Activated CD8-positive, alpha-beta memory T cell treated with anti-CD3 and anti-CD28 coated beads for 24 hours (primary cell): ENCODE data around the gene PIGT.

Experiments
- DNase-seq: peaks from one replicate; pipeline ENCODE4 v3.0.0-alpha.2; 2020

Gene PIGT

DNA sequence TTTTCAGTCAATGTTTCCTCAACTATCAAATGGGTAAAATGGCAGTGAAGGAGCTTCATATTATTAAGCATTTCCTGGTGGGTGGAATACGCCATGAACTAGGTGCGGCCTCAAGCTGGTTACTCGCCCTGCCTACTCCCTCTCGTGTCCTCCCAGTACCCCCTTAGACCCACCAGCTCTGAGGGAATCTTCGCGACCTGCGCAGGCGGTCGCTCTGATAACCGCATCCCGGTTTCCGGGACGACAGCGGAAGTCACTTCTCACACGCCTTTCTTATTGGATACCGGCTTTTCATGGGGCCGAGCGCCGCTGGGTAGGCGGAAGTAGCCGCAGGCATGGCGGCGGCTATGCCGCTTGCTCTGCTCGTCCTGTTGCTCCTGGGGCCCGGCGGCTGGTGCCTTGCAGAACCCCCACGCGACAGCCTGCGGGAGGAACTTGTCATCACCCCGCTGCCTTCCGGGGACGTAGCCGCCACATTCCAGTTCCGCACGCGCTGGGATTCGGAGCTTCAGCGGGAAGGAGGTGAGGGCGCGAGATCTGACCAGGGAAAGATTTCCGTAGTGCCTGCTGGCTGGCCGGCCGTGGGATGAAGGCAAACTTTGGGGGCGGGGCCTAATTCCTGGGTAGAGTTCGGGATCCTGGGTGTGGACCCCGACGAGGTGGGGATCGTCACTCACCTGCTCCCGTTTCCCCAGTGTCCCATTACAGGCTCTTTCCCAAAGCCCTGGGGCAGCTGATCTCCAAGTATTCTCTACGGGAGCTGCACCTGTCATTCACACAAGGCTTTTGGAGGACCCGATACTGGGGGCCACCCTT, at the start of gene PIGT:
TSS of gene PIGT (plus strand) at position 320 of the 816 bp plus-strand sequence. CDS start at position 336, 16 bp downstream.
- peak; percentile 91 for DNase-seq

DNA sequence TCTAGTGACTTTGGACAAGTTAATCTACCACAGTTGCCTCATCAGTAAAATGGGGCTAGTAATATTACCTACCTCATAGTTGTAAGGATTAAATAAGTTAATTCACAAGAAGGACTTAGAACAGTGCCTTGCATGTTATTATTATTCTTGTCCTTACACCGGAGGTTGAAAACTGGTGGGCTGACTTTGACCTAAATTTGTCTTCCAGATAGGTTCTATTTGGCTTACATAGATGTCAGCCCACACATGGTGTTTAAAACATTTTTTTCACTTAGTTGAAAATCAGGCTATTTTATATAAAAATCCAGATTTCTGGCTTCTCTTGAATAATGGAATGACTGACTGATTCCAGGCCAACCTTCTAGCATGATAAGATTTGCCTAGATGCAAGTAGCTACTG, 49.7 kb upstream of the PIGT start:
- no peak for DNase-seq

DNA sequence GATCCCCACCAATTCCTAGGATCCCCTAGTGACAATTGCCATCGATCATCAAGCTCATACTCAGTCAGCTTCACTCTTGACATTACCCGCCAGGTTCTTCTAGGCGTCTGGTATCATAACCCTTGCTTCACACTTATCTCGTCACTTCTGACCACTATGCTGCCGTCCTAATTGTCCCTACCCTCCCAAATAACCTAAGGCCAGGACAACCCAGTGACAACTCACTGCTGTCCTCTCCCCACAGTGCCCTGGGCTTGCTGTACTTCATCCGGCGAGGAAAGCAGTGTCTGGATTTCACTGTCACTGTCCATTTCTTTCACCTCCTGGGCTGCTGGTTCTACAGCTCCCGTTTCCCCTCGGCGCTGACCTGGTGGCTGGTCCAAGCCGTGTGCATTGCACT, 49.3 kb upstream of the PIGT start:
- DNase-seq, result peak; percentile 30

DNA sequence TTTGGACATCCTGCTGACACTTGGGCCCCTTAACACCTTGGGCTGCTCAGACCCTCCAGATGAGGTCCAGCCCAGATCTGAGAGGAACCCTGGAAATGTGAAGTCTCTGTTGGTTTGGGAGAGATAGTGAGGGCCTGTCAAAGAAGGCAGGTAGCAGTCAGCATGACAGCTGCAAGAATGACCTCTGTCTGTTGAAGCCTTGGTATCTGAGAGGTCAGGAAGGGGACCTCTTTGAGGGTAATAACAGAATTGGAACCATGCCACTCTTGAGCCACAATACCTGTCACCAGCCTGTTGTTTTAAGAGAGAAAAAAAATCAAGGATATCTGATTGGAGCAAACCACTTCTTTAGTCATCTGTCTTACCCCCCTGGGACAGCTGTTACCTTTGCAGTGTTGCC, 48.8 kb upstream of the PIGT start:
- DNase-seq, result peak; percentile 4

DNA sequence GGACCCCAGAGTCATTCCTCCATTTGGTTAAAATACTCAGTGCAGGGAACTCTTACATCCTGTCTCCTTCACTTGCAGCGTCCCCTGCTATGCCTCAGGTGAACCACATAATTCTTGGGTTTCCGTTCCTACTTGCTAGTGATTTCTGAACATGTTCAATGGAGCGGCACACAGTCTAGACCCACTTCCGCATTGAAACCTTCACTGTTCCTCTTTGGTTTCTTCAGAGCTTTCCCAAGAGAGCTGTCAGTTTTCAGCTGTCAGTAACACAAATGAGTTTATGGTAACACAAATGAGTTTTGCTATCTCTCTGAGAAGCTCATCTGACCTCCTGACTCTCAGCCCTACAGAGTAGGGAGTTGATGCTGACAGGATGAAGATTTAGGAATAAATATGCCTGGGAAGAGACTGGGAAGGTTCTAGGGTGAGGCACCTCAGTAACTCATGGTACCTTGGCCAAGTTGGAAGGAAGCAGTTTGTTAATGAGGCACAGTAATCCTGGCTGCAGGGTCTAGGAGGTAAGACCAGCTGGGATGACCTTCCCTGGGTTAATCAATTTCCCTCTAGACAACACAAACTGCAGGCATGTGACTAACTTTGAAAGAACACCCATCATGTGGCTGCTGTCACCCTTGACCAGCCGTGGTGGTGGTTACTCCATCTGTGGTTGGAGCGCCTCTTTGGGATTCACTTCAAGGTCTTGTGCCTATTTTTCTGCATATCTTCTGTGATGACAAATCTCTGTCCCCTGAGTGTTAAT, 47.5 kb upstream of the PIGT start:
- DNase-seq, result peak; percentile 57

DNA sequence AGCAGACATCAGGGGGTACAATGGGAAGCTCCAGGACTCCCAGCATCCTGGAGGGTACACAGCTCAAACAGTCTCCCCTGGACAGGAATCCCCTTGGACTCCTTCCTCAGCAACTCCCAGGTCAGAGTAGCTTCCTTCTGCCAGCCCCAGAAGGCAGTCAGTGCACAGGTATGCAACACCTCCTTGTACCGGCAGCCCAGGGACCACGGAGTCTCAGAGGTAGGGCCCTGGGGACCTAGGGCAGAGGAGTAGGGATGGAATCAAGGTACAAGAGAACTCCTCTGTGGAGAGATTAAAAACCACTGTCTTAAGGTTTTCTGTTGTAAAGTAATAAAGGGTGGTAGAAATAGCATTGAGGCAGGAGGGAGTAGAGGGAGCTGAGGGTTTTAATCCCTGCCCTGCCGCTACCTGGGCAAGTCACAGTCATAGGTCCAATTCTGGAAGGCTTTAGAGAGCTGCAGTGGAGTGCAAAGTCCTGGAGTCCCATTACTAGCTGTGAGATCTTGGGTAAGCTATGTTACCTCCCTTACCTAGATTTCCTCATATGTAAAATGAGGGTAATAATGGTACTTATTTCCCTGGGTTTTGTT, 45.3 kb upstream of the PIGT start:
- DNase-seq, result peak; percentile 42

DNA sequence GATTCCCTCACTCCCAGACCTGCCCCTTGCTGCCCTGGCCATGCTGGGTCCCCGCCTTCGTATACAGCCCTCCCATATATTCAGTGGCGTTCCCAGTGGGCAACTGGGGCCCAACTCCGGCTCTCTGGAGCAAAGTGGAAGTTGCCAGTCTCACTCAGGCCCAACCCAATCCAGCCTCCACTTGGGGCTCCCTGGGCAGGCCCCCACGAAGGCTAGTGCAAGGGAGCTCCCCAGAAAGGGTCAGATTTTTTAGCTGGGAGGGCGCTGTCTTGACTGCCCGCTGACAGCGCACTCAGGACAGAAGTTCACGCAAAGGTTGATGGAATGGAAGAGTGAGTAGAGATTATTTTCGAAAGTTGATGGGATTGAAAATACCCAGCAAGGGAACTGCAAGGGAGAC, 43.7 kb upstream of the PIGT start:
- DNase-seq, result peak; percentile 47

DNA sequence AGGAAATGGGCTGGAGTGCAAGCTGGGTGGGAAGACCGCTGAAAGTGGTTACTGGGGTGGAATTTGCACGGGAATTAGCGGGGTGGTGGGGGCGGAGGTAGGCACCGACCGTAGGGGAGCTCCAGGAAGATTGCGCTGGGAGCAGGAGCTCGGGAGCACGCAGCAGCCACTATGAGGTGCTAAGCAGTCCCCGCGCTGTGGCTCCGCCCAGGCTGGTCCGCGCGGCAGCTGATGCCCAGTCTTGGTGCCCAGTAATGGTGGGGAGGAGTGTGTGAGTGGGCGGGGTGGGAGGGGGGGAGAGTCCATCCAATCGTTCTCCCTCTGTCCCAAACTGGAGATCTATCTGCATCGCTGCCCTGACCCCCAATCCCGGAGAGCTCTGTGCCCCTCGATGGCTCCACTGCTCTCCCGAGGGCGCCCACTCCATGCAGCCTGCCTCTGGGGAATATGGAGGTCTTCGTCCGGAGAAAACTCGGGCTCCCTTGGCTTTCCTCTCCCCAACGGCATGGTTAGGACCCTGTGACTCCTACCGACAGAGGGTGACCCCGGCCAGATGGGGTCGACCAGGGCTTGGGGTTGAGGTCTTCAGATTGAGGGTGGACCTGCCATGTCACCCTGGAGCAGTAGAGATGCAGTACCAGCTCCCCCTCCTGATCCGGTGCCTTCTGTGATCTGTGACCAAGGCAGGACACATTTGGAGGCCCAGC, 43.1 kb upstream of the PIGT start:
- DNase-seq, result no peak

DNA sequence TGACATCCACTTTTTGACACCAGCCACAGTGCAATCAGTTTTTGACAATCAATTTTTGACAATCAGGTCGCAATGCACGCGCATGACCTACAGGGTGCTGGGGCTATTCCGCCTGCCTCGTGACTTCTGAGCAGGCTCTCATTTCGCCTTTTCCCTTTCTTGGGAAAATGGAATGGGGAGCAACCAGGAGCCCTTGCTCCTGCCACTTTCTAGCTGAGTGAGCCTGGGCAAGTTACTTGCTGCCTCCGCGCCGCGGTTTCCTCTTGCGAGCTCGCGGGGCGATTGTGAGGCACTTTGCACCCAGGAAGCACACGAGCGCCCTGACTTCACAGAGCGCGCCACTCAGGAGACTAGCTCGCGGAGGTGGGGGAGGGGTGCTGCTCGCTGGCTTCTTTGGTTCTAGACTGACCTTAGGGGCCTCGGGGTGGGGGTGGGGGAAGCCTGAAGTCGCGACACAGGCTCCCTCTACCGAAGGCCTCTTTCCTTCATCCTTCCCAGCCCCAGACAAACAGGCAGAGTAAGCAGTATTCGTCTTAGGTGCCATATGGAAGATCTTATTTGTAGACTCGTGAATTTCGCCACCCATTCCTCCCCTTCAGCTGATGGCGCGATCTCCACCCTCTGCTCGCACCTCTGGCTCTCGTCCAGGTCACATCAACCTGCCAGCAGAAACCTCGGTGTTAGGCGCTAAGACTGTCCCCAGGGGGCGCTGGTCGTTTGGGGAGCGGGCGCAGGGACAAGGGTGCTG, 42.4 kb upstream of the PIGT start:
- DNase-seq, result peak; percentile 96

DNA sequence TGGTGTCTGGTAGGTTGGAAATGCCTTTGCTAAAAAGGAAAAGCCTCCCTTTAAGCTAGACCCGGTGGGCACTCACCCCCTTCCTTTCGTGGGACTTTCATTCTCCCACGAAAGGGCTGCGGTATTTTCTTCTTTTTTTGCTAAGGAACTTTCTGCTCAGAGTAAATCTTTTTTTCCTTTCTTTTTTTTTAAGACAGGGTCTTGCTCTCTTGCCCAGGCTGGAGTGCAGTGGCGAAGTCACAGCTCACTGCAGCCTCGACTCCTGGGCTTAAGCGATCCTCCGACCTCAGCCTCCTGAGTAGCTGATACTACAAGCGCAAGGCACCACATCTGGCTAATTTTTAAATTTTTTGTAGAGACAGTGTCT, 41.9 kb upstream of the PIGT start:
- DNase-seq, result no peak

DNA sequence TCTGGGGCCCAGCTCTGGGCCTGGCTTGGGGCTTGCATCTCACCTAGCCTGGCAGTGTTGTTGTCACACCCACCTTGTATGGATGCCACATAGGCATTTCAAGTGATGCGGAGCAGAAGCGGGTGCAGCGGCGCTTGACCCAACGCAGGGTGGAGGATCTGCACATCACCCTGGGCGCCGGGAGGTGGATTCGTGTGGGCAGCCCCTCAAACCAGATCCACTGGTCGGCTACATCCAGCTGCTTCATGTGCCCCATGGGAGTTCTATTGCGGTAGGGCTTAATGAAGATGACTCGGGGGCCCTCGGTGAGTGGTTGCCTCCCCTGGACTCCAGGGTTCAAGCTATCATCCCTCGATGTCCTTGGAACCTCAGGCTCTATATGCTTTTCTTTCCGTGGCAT, 41.0 kb upstream of the PIGT start:
- DNase-seq, result no peak

DNA sequence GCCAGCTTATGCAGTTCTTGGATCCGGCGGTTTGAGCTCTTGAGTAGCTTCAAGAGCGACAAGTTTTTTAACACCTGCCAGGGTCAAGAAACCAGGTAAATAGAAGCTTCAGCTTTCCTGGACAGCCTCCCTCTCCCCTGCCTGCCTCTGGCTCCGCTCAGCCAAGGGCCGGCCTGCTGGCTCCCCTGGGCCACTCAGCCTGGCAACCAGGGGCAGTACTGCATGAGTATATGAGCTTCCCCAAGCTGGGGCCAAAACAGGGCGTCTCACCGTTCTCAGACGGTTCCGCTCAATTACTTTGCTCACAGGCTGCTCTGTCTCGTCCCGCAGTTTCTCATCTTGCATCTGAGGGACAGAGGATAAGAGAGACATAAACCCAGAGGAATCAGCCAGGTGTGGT, 38.7 kb upstream of the PIGT start:
- DNase-seq, result peak; percentile 45

DNA sequence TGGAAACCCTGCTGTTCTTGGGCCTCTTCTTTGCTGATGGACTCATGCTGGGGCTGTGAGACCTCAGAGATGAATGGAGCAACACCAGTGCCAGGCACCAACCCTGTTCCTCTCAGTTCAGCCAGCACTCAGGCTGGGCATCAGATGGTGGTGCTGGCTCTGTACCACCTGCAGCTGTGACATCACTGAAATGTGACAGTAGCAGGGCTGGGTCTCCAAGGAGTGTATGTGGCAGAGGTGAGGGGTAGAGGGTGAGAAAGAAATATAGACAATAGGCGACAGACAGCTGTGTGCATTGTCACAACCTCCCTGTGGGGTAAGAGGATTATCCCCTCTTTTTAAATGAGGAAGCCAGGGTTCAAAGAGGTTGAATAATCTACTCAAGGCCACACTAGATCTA, 37.8 kb upstream of the PIGT start, which contains the start of gene TP53TG5:
TSS of gene TP53TG5 (minus strand) at position 135 of the 400 bp plus-strand sequence. CDS start at position 46, 89 bp downstream.
- DNase-seq, result no peak

DNA sequence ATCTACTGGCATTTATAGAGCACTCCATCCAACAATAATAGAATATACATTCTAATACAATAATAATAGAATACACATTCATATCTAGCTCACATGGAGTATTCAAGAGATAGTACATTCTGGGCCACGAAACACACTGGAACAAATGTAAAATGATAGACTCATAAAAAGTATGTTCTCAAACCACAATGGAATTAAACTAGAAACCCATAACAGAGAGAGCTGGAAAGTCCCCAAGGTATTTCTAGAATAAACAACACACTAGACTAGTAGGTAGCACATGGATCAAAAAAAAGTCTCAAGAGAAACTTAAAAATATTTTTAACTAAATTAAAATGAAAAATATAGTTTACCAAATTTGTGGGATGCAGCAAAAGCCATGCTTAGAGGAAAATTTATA, 28.7 kb upstream of the PIGT start:
- DNase-seq, result no peak

DNA sequence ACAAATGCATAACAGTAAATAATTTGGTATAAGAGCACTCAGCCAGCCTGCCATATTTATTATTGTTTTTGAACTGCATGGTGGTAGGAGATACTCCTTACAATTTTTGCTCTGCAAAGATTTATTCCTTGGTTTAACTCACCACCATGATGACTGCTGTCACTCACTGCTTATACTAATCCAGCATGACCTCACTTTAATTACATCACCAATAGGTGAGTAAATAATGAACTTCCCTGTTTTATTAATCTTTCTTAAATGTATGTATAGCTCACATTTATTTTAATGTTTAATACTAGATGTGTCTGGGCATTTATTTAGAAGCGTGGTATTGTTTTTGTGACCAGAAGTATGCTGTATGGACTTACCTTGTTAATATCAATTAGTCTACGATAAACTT, 25.0 kb upstream of the PIGT start:
- DNase-seq, result no peak

DNA sequence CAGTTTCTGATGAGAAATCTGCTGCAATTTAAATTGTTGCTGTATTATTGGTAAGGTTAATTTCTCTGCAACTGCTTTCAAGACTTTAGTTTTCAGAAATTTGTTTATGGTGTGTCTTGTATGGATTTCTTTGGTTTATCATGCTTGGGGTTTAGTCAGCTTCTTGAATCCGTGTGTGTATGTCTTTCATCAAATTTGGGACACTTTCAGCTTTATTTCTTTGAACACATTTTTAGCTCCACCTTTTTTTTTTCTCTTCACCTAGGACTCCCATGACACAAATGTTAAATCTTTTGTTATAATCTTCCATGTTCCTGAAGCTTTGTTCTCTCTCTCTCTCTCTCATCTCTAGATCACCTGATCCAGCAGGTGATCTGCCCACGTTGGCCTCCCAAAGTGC, 24.4 kb upstream of the PIGT start:
- no peak for DNase-seq

DNA sequence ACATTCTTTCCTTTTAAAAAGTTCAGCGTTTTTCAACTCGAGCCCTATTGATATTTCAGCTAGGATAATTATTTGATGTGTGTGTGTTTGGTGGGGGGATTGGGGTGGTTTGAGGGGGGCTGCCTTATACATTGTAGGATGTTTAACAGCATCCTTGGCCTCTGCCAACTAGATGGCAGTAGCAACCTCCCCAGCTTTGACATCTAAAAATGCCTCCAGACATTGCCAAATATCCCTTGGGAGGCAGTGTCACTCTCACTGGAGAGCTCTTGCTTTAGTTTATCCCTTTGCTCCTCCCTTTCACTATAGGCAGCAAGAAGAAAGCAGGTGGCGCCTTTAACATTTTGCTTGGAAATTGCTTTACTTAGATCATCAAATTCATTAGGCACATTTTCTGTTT, 23.2 kb upstream of the PIGT start:
- DNase-seq, result no peak

DNA sequence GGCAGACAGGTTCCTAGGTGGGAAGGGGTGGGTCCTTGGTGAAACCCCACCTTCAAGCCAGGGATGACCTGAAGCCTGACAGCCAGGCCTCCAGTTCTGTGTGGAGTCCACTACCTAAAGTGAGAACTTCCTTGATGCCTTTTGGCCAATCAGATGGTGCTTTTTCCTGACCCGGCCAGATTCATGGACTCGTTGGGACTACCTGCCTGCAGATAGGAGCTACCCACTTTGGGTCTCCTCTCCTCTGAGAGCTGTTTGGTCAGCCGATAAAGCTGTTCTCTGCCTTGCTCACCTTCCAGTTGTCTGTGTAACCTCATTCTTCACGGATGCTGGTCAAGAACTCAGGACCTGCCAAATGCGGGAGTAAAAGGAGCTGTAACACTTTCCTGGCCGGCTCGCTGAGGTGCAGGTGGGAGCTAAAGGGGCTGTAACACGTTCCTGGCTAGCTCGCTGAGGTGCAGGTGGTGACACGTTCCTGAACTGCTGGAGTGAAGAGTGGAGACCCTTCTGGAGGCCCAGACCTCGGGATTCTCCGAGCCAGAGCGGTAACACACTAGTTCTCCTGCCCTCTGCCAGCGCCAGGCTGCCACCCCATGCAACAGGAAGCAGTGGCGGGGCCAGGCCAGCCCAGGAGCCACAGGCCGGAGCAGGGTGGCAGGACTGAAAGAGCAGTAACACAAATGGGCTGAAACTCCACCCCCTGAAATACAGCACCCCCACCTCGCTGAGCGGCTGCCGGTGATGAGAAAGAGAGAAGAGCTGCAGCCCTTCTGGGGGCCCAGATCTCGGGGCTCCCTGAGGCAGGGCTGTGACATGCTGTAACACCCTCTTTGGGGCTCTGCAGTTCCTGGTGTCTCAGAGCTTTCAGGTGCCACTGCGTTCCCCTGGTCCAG, 21.5 kb upstream of the PIGT start:
- DNase-seq, result no peak

DNA sequence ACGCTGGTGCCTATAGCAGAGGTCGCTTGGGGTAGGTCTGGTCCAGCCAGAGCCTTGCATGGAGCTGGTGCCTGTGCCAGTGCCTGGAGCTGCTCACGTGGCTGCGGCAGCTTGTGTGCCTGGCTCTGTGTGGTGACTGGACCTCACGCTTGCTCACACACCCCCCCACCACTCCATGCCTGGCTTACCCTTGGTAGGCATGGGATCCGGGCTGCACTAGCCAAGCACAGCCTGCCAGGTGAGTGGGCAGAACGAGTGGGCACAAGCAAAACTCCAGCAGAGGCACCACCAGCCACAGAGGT, 20.9 kb upstream of the PIGT start:
- no peak for DNase-seq

DNA sequence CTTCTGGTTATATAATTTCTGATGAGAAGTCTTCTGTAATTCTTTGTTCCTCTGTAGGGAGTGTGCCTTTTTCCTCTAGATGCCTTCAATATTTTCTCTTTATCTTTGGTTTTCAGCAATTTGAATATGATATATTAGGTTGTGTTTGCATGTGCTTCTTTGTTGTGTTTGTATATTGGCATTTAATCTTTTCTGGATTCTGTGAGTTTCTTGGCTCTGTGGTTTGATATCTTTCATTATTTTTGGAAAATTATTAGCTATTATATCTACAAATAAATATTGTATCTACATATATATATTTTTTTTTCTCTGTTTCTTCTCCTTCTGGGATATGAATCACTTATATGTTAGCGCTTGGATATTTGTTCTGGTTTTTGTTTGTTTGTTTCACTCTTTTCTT, 16.9 kb upstream of the PIGT start:
- DNase-seq, result no peak

DNA sequence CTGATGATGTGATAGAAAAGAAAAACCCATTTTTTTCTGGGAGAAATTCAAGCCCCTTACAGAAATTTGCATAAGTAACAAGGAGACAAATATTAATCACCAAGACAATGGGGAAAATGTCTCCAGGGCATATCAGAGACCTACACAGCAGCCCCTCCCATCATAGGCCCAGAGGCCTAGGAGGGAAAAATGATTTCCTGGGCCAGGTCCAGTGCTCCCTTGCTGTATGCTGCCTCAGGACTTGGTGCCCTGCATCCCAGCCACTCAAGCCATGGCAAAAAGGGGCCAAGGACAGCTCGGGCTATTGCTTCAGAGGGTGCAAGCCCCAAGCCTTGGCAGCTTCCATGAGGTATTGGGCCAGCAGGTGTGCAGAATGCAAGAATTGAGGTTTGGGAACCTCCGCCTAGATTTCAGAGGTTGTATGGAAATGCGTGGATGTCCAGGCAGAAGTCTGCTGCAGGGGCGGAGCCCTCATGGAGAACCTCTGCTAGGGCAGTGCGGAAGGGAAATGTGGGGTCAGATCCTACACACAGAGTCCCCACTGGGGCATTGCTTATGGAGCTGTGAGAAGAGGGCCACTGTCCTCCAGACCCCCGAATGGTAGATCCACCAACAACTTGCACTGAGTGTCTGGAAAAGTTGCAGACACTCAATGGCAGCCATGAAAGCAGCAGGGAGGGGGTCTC, 15.5 kb upstream of the PIGT start:
- DNase-seq, result no peak
